ENCODE results near the gene AGAP1.

DNA sequence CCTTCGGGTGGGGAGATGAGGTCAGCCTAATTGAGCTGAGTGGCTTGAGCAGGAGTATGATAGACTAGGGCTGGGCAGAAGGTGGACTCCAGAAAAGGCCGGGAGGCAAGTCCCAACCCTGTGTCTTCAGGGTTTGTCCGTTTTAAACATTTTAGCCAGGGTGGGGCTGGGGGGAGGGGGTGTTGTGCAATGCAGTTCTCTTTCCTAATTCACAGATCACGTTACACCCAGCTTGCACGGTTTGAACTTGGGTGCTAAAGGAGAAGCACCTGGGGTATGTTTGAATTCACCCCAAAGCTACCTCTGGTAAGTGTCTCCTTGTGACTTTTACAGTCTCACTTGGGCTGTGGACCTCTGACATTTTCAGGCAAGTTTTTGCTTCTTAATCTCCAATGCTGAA lies 233.3 kb downstream of the AGAP1 start:
- TF ChIP-seq, protein P1, sequence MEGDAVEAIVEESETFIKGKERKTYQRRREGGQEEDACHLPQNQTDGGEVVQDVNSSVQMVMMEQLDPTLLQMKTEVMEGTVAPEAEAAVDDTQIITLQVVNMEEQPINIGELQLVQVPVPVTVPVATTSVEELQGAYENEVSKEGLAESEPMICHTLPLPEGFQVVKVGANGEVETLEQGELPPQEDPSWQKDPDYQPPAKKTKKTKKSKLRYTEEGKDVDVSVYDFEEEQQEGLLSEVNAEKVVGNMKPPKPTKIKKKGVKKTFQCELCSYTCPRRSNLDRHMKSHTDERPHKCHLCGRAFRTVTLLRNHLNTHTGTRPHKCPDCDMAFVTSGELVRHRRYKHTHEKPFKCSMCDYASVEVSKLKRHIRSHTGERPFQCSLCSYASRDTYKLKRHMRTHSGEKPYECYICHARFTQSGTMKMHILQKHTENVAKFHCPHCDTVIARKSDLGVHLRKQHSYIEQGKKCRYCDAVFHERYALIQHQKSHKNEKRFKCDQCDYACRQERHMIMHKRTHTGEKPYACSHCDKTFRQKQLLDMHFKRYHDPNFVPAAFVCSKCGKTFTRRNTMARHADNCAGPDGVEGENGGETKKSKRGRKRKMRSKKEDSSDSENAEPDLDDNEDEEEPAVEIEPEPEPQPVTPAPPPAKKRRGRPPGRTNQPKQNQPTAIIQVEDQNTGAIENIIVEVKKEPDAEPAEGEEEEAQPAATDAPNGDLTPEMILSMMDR (IDR thresholded peaks at IDR 0.05; ENCODE audit: low read depth, low read length, poor library complexity, severe bottlenecking): no peak
- no peak for TF ChIP-seq EZH2phosphoT487 (IDR thresholded peaks at IDR 0.05; ENCODE audit: borderline replicate concordance, low read length)

All from DOHH2 (cell line).